Endodermal cell (in vitro differentiated cells): ENCODE data around the gene SORCS1. TPM values are rescaled to one million over a fixed set of nuclear protein-coding genes. Genes with fewer than 3 reads are reported as not detected.

Experiments
- DNase-seq: peaks from one replicate; pipeline ENCODE4 v3.0.0-alpha.2; 2017
- H3K27ac ChIP-seq: 2 replicates; pipeline ENCODE4 v1.5.1; 2013; ENCODE audit warnings: mild to moderate bottlenecking, low read depth, low read length, moderate library complexity
- H3K27me3 ChIP-seq: 2 replicates; pipeline ENCODE4 v1.6.1; 2013; ENCODE audit warnings: mild to moderate bottlenecking, low read length, moderate library complexity; ENCODE audit not compliant: insufficient read depth, control insufficient read depth, poor library complexity, severe bottlenecking
- H3K36me3 ChIP-seq: 2 replicates; pipeline ENCODE4 v1.7.0; 2013; ENCODE audit warnings: mild to moderate bottlenecking, low read length, moderate library complexity; ENCODE audit not compliant: control insufficient read depth, insufficient read depth
- H3K4me1 ChIP-seq: one replicate; pipeline ENCODE4 v1.7.0; 2013; ENCODE audit warnings: low read length; ENCODE audit not compliant: control insufficient read depth, insufficient read depth
- H3K4me3 ChIP-seq: 2 replicates; pipeline ENCODE4 v1.5.1; 2013; ENCODE audit warnings: mild to moderate bottlenecking, low read length, moderate library complexity
- H3K9ac ChIP-seq: 2 replicates; pipeline ENCODE4 v1.6.1; 2013; ENCODE audit warnings: mild to moderate bottlenecking, low read length, moderate library complexity; ENCODE audit not compliant: poor library complexity, severe bottlenecking; ENCODE audit errors: extremely low read depth
- H3K9me3 ChIP-seq: 2 replicates; pipeline ENCODE4 v1.6.1; 2013; ENCODE audit warnings: mild to moderate bottlenecking, low read length, moderate library complexity; ENCODE audit not compliant: control insufficient read depth
- H3K27ac Mint-ChIP-seq: 2 replicates; pipeline ENCODE4 v1.8.0; 2020; ENCODE audit warnings: mixed read lengths
- H3K27me3 Mint-ChIP-seq: 2 replicates; pipeline ENCODE4 v1.8.0; 2021; ENCODE audit warnings: mild to moderate bottlenecking, mixed read lengths; ENCODE audit not compliant: insufficient read depth
- H3K36me3 Mint-ChIP-seq: 2 replicates; pipeline ENCODE4 v1.8.0; 2020; ENCODE audit warnings: low read depth, mixed read lengths
- H3K4me1 Mint-ChIP-seq: 2 replicates; pipeline ENCODE4 v1.8.0; 2020; ENCODE audit warnings: mixed read lengths
- H3K4me3 Mint-ChIP-seq: 2 replicates; pipeline ENCODE4 v1.8.0; 2020; ENCODE audit warnings: mild to moderate bottlenecking, moderate library complexity, mixed read lengths
- H3K9me3 Mint-ChIP-seq: 2 replicates; pipeline ENCODE4 v1.8.0; 2020; ENCODE audit warnings: mild to moderate bottlenecking, mixed read lengths
- CTCF ChIP-seq: fragments of 200-600 bp; sonication (generic); conservative IDR thresholded peaks from 2 replicates; pipeline ENCODE4 v1.5.0; 2021; ENCODE audit warnings: antibody characterized with exemption, mild to moderate bottlenecking
- WGBS, 2 experiments: methylation state at CpG; one replicate each; pipeline versions ENCODE4 v1.1.5 to v1.1.7; 2013; ENCODE audit warnings: missing lambda C conversion rate in 2 of 2, mixed read lengths in 1 of 2; ENCODE audit not compliant: insufficient coverage in 1 of 2, insufficient read length in 1 of 2; 5-methylcytosine and 5-hydroxymethylcytosine counted together
- total RNA-seq, 2 donors: library from RNA; stranded (reverse); fragmentation: NEBNext Ultra II Directional in 1 of 2; extraction: Animal tissue kit (Norgen Biotek cat#: 25700) in 1 of 2; gene quantifications; 2 replicates in 1 of 2; 3 replicates in 1 of 2; pipeline ENCODE4 v1.2.1, GENCODE V29; 2021

SORCS1 gene
- total RNA-seq, 2 donors from 2014 or later = 57.4 to 79.6 TPM

GRCh38 chr10:106757521-106757920 lies 407.0 kb downstream of the SORCS1 start:
- peaks cover 23% of the 10 kb centered on the region for H3K36me3 Mint-ChIP-seq
- no peak for TF ChIP-seq CTCF
- H3K27me3 ChIP-seq = no peaks in the 10 kb centered on the region

GRCh38 chr10:106751091-106751490 lies 413.4 kb downstream of the SORCS1 start:
- no peaks in the 10 kb centered on the region for H3K27me3 Mint-ChIP-seq
- no peak overlapping the region for H3K27ac ChIP-seq
- no peak for DNase-seq
- H3K9me3 Mint-ChIP-seq = peaks cover 5% of the 10 kb centered on the region
- peaks cover 19% of the 10 kb centered on the region for H3K9me3 ChIP-seq
- no peak overlapping the region for H3K27ac Mint-ChIP-seq
- H3K9ac ChIP-seq = no peak overlapping the region
- no peak for TF ChIP-seq CTCF
- peaks cover 27% of the 10 kb centered on the region for H3K36me3 ChIP-seq
- H3K27me3 ChIP-seq = no peaks in the 10 kb centered on the region
- WGBS, 2 experiments = 84 to 100% methylated on average over 1 to 3 of the region's 5 CpGs
- H3K4me3 ChIP-seq = no peak overlapping the region
- peaks cover 2% of the 10 kb centered on the region for H3K4me1 Mint-ChIP-seq
- peaks cover 4% of the 10 kb centered on the region for H3K36me3 Mint-ChIP-seq
- H3K4me1 ChIP-seq = no peaks in the 10 kb centered on the region
- no peak overlapping the region for H3K4me3 Mint-ChIP-seq

More at GRCh38 chr10:106757521-106757920, 407.0 kb downstream of the SORCS1 start:
- peaks cover 54% of the 10 kb centered on the region for H3K36me3 ChIP-seq
- H3K27me3 Mint-ChIP-seq = peaks cover 2% of the 10 kb centered on the region
- H3K9me3 Mint-ChIP-seq = peaks cover 21% of the 10 kb centered on the region
- no peak overlapping the region for H3K27ac Mint-ChIP-seq
- no peak overlapping the region for H3K4me3 Mint-ChIP-seq
- no peak overlapping the region for H3K27ac ChIP-seq
- H3K4me1 ChIP-seq = peaks cover 3% of the 10 kb centered on the region
- no peak overlapping the region for H3K9ac ChIP-seq
- H3K9me3 ChIP-seq = peaks cover 32% of the 10 kb centered on the region
- no peak for DNase-seq
- H3K4me3 ChIP-seq = peak overlapping the region; percentile 28
- H3K4me1 Mint-ChIP-seq = peaks cover 6% of the 10 kb centered on the region
- 75 to 85% methylated on average over 3 of the region's 3 CpGs for WGBS, 2 experiments

- Histone ChIP-seq H3K4me1 (no peaks in the 10 kb centered on the region), H3K36me3 (peaks cover 10% of the 10 kb centered on the region), H3K27me3 (no peaks in the 10 kb centered on the region), H3K4me3 (no peak overlapping the region), H3K27ac (no peak overlapping the region), H3K9ac (no peak overlapping the region), H3K9me3 (peaks cover 15% of the 10 kb centered on the region)
- H3K9me3 Mint-ChIP-seq = peaks cover 3% of the 10 kb centered on the region
- 100% methylated on average over 1 of the region's 1 CpG; no CpG with 5 or more reads in 1 of the 2 experiments for WGBS, 2 experiments
- H3K27ac Mint-ChIP-seq = no peak overlapping the region
- no peaks in the 10 kb centered on the region for H3K4me1 Mint-ChIP-seq
- no peak overlapping the region for H3K4me3 Mint-ChIP-seq
- no peaks in the 10 kb centered on the region for H3K27me3 Mint-ChIP-seq
- no peak for TF ChIP-seq CTCF
- no peak for DNase-seq
- H3K36me3 Mint-ChIP-seq = peaks cover 5% of the 10 kb centered on the region
These were observed 417.6 kb downstream of the SORCS1 start for GRCh38 chr10:106746868-106747267.
